GM18909 (cell line): ENCODE results near the gene LILRB5.
"Not testable (repeated sequence)": the region's sequence is repeated elsewhere in the genome, so short reads cannot be mapped to it uniquely, and the experiment has no call there.

ENCODE experiments used
- ATAC-seq: cut with Tn5 transposase; IDR thresholded peaks from one replicate; pipeline ENCODE4 v1.9.1; 2021; ENCODE audit warnings: mild to moderate bottlenecking; ENCODE audit not compliant: unreplicated experiment, poor library complexity

The LILRB5 gene

DNA sequence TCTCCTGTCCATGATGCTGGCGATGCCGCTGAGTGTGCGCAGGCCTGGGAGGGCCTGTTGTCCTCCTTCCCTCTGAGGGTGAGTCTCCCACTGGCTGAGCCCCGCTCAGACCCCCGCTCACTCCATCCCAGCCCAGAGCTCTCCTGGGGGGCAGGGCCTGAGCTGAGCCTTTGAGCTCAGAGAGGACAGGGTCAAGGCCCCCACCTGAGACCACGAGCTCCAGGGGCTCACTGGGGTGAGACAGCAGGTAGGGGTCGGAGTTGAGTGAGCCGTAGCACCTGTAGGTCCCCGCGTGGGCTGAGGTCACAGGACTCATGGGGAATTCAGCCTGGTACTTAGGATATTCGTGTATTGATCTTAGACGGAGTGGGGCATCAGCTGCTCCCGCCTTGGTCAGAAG lies 21.0 kb upstream of the LILRB5 start:
- not testable (repeated sequence) for ATAC-seq

DNA sequence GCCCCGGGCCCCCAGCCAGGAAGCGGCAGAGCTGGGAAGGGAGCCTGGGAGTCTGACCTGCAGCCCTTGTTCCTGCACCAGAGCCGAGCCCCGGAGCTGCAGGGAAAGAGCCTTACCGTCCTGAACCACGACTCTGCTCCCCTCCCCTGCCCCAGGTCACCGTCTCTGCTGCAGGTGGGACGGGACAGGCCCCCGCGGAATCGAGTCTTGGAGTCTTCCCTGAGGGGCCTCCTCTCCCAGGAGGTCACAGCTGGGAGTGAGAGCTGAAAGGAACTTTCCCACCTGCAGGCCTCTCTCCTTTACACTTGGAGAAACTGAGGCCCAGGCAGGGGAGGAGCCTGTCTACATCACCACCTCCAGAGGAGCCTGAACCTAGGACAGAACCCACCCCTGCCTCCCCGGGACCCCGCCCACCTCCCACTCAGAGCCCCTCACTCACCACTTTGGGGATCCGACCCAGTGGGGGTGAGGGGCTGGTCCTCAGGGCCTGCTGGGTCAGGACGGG lies 20.1 kb upstream of the LILRB5 start:
- ATAC-seq = not testable (repeated sequence)

DNA sequence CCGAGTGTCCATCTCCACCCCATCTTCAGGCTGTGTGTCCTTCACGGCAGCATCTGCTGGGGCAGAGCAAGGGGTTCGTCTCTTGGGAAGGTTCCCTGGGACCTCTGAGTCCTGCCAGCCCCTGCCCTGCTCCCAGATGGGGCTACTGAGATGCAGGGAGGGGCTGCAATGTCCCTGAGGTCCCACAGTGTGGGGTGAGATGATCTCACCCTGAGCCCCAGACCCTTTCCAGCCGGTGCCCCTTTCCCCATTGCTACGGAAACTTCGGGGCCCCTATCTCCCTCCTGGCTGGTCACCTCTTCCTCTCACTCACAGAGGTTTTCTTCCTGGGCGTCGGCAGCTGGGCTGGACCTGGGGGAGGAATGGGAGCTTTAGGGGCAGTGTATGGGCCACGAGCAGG lies 18.9 kb upstream of the LILRB5 start:
- no peak for ATAC-seq

DNA sequence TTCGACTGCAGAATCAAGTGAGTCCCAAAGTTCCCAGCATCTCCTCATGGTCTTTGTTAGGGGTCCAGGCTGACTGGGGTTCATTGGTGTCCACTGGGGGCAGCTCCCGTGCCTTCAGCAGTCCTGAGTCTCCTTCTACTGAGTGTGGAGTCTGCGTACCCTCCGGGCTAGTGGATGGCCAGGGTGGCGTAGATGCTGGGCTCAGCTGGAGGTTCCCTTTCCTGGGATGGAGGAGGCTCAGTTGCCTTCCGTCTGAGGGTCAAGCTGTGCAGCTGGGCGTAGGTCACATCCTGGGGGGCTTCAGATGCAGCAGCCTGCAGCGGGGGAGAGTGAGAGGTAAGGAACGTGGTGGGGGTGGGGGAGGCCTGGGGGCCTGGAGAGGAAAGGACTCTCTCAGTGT lies 17.4 kb upstream of the LILRB5 start:
- ATAC-seq = not testable (repeated sequence)

DNA sequence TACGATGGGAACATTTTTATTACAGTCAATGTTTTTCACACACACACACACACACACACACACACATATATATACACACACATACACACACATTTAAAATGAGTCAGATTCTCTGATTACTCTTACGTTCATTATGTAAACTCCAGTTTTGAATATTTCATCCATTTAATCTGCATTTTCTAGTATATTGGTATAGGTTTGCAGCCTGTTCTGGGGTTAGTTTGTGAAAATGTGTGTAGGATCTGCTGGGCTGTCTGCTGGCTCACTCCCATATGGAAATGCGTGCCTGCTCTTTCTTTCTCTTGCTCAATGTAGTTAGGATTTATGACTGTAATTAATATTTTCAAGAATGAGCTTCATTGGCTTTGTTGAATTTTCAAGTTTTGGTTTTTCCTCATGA lies 16.7 kb upstream of the LILRB5 start:
- ATAC-seq = no peak

DNA sequence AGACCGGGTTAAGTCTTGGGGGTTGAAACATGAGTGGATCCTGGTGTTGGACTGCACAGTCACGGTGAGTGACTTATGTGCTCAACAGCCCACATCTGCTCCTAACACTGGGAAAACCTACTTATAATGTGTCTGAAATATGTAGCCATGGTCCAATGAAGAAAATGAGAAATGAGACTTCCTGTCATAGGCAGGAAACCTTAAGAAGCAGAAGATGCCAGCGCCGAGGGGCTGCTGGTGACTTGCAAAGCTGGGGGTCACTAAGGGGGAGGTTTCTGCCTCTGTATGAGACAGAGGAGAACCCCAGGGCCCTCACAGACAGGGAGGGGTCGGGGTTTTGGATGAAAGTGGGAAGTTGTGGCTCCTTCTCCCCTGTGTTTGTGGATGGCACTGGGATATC lies 15.1 kb upstream of the LILRB5 start:
- ATAC-seq = not testable (repeated sequence)

DNA sequence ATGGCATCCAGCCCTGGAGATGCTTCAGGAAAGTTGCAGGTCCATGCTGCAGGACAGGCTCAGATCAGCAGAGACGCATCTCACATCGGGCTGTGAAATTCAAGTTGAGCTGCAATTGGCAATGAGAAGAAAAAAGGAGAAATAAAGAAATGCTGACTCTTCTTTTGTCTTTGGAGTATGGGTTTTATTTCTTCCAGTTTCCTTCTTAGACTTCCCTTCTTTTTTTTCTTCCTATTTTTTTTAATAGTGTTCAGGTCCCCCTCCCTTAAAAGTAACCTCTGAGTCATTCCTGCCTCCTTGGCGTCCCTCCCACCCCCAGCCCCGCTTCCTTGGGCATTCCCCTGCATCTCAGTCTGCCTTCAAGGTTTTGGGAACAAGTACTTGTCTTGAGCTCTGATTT lies 14.5 kb upstream of the LILRB5 start:
- not testable (repeated sequence) for ATAC-seq

DNA sequence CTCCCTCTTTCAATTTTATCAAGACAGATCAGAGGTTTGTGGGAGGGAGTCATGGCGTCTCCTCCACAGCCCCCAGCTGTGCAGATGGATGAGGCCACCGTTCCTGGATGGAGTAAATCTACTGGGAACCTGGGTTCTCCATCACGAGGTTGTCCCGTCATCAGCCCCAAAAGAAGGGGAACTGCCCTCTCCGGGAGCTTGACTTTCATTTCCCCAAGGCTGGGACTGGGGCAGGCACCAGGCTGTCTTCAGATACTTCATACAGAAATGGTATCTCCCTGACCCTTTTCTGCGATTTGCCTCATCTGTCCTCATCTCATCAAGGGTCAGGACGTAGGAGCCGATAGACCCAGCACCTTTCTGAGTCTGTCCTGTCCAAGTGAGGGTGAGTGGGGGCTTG lies 14.0 kb upstream of the LILRB5 start:
- no peak for ATAC-seq

DNA sequence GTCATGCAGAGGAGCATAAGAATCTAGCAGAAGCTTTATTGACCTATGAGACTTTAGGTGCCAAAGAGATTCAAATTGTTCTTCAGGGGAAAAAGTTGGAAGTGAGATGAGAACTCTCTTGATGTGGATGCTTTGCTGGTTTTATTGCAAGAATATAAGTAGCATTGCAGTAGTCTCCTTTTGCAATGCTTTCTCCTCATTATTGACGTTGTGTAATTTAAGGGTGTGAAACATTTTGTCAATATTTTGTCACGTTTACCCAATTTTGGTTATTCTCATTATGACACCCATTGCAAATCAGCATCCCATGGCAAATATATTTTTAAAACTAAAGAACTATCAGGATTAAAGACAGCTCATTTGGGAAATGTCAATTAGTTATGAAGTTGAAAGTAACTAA lies 11.9 kb upstream of the LILRB5 start:
- ATAC-seq = no peak

DNA sequence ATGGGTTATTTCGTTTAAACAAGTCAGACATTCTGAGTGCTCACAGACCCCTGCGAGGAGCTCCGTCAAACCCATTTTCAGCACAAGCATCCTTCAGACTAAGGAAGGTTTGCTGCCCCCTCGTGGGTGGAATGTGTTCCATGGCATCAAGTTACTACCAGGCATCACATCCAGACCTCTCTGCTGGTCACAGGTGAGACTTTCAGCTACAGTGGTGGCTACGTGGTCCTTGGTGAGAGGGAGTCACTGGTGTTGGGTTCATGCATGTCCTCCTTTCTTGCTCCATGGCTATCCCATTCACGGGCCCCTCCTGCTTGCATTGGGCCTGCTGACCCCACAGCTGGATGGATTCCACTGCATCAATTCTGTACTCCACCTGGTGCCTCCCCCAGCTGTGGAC lies 9.1 kb upstream of the LILRB5 start:
- ATAC-seq = no peak

DNA sequence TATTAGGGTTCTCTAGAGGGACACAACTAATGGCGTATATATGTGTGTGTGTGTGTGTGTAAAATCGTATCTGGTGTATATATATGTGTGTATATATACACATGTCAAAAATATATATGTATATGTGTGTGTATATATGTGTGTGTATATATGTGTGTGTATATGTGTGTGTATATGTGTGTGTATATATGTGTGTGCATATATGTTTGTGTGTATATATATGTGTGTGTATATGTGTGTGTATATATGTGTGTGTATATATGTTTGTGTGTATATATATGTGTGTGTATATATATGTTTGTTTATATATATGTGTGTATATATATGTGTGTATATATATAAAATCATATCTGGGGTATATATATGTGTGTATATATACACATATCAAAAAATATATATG lies 5.4 kb upstream of the LILRB5 start:
- ATAC-seq = no peak

DNA sequence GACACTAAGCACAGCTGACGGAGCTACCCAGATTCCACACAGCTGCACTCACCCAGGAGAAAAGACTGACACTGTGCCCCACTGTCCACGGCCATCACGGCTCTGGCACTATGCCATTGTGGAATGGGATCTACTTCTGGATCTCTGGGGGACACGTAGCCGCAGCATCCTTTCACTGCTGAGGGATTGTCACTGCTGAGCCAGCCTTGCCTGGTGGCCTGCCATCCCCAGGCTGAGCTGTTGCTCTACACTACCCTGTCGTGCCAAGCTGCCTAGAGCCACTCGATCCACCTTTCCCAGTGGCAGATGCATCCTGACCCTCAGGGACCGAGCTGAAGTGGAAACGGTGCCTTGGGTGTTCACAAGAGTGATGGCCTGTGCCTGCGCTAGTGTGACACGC lies 5.0 kb upstream of the LILRB5 start:
- ATAC-seq = no peak

DNA sequence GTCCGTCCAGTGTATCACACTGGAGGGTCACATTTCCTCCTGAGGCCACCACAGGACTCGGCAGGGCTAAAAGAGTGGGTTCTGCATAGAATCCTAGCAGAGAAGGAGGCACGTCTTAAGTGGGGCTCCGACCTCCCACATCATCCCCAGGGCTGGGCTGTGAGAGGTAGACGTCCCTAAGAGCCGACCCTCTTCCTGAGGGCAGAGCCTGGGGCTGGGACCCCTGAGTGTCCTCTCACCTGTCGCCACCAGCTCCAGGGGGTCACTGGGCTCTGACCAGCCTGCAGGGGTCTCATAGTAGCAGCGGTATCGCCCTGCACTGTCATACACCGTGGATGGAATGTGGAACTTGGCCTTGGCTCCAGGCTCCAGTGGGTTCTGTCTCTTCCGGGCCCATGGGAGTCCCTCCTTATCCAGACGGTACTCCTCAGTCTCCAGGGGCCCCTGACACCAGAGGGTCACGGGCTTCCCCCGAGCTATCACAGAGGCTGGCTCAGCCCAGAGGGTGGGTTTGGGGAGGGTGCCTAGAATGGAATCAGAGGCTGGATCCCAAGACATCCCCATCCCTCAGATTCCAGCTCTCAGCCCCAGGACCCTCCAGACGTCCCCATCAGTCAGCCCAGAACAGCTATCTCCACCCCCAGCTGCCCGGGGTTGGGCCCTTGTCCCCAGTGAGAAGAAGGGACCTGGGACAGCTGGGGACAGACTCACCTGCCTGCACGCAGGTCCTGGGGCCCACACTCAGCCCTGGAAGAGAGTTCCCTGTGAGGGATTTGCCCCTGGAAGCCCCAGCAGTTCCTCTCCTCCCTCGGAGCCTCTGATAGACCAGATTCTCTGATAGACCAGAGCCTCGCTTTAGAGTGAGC lies 590 bp downstream of the LILRB5 start:
- ATAC-seq = no peak

DNA sequence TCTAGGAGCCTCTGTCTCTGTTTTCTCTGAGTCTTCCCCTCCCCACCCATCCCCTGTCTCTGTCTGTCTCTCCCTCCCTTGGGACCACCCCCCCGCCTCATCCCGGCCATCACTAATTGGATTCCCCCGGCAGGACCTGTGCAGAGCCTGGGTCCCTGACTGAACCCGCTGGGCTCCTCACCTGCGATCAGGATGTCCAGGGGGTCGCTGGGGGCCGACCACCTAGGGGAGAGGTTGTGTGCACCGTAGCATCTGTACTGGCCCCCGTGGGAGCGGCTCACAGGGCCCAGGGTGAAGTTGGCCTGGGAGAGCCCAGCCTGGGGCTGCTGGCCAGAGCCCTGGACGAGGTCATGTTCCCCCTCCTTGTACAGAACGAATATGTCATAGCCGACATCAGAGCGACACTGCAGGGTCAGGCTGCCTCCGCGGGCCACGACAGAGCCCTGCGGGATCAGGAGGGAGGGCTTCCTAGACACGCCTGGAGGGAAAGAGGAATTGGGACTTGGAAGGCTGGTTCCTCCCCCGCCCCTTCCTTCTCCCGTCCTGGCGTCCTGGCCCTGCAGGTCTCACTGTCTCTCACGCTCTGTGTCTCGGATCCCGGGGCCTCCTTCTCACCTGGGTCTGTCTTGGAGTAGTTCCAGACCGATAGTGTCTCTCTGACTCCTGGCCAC lies 1.8 kb downstream of the LILRB5 start:
- ATAC-seq = no peak

DNA sequence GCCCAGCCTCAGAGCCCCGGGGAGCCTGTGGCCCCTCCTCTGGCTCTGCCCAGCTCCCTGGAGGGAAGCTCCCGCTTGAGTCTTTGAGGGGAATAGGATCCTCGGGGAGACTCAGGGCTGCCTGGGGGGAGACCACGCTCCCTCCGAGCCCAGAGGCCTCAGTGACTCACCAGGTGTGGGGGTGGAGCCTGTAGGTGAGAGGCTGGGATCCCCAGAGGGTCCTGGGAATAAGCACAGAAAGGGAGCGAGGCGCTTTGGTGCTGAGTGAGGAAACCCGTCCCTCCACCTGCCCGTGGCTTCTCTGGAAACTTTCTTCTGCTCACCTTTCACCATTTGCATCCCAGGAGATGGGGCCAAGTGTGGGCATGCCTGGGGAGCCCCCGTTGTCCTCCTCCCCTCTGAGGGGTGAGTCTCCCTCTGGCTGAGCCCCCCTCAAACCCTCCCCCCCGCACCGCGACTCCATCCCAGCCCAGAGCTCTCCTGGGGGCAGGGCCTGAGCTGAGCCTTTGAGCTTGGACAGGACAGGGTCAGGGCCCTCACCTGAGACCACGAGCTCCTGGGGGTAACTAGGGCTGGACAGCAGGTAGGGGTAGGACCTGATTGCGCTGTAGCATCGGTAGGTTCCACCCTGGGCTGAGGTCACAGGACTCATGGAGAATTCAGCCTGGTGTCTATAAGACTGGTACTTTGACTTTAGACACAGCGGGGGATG lies 2.7 kb downstream of the LILRB5 start:
- ATAC-seq = no peak

DNA sequence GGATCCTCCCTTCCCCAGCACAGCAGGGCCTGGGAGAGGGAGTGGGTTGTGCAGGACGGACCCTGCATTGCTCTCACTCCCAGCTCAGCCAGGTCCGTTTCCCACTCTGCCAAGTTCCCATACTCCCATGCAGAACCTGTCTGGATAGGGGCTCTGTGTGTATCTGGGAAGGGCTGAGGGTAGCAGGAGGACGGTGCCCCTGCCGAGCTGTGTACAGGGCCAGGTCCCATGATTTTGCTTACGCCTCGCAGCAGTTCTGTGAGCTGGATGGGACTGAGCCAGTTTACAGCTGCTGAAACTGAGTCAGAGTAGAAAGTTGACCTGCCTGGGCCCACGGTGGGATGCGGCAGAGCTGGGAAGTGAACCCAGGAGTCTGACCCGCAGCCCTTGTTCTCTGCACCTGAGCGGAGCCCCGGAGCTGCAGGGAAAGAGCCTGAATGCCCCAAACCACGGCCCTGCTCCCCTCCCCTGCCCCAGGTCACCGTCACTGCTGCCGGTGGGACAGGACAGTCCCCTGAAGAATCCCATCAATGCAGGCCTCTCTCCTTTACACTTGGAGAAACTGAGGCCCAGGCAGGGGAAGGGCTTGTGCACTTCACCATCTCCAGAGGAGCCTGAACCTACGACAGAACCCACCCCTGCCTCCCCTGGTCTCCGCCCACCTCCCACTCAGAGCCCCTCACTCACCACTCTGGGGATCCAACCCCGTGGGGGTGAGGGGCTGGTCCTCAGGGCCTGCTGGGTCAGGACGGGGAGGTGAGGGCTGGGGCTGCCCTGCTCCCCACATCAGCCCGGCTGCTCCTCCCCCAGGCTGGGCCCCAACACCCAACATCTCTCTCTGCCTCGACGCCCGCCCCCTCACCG lies 3.5 kb downstream of the LILRB5 start:
- ATAC-seq = no peak

DNA sequence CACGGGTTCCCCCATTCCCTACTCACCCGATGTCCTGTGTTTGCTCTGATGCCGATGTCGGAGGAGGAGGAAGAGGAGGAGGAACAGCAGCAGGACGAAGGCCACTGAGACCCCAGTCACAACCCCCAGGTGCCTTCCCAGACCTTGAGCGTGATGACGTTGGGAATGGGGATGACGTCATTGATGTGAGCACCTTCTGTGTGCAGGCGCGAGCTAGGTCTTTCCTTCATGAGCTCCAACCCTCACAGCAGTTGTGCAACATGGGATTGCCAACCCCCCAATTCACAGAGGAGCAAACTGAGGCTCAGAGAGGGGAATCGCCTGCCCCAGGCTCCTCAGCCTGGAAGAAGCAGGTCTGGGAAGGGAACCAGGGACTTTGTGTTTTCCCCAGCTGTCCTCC lies 4.2 kb downstream of the LILRB5 start:
- no peak for ATAC-seq

DNA sequence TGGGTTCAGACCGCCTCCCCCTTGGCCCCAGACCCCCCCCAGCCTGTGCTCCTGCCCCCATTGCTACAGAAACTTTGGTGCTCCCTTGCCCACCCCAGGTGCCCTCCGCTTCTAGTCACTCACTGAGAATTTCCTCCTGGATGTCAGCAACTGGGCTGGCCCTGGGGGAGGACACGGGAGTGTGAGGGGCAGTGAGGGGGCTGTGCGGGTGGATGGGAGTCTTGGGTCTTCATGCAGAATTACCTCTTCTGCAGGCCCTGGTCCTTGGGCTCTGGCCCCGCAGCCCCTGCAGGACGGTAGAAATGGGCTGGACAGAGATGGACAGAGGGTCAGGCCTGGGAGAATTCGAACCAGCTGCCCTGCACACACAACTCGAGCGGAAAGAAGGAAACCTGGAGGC lies 4.8 kb downstream of the LILRB5 start:
- ATAC-seq = no peak

DNA sequence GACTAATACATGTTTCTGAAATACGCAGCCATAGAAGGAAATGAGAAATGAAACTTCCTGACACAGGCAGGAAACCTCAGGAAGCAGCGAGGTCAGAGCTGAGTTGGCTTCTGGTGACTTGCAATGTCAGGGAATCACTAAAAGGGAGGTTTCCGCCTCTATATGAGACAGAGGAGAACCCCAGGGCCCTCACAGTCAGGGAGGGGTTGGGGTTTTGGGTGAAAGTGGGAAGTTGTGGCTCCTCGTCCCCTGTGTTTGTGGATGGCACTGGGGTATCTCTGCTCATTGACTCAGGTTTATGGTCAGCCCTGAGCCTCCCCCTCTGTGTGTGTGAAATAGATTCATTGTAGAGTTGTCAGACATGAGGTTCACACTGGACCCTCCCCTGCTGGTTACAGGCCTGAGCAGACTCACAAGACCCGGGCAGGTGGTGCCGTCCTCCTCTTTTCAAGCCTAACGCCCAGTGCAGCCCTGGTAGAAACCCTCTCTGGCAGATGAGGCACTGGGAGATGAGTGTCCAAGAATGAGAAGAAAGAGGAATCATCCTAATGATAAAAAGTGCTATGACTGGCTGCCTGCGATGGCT lies 9.0 kb downstream of the LILRB5 start:
- ATAC-seq = no peak
